Dedifferentiated amniotic fluid mesenchymal stem cell (primary cell): ENCODE results near the gene BAHD1.
A peak's percentile ranks its signal among the peaks of the same experiment; 100 is the strongest.

Experiments
- DNase-seq: peaks from one replicate; pipeline ENCODE4 v3.0.0-alpha.2; 2016; ENCODE audit errors: extremely low spot score

The BAHD1 gene

GRCh38 chr15:40424483-40425115 is 16.2 kb upstream of the BAHD1 start:
- DNase-seq, result no peak

- DNase-seq, result no peak
Observed at GRCh38 chr15:40425681-40426080, 15.1 kb upstream of the BAHD1 start.

GRCh38 chr15:40427188-40427587 is 13.6 kb upstream of the BAHD1 start:
- DNase-seq, result no peak

GRCh38 chr15:40428185-40428584 is 12.6 kb upstream of the BAHD1 start:
- no peak for DNase-seq

- no peak for DNase-seq
Observed at GRCh38 chr15:40429068-40429710, 11.6 kb upstream of the BAHD1 start.

GRCh38 chr15:40430271-40430805 is 10.4 kb upstream of the BAHD1 start:
- peak; percentile 44 for DNase-seq

- DNase-seq, result no peak
Observed at GRCh38 chr15:40435023-40435709, 5.6 kb upstream of the BAHD1 start.

- DNase-seq, result no peak
Observed at GRCh38 chr15:40435710-40436089, 5.1 kb upstream of the BAHD1 start.

- DNase-seq, result no peak
Observed at GRCh38 chr15:40436116-40436891, 4.4 kb upstream of the BAHD1 start.

GRCh38 chr15:40436892-40437751 is 3.6 kb upstream of the BAHD1 start:
- DNase-seq, result no peak

GRCh38 chr15:40437752-40438687 is 2.7 kb upstream of the BAHD1 start:
- no peak for DNase-seq

GRCh38 chr15:40438712-40439111 is 2.0 kb upstream of the BAHD1 start:
- no peak for DNase-seq

GRCh38 chr15:40439461-40439959 is 1.2 kb upstream of the BAHD1 start:
- DNase-seq, result no peak

- DNase-seq, result no peak
Observed at GRCh38 chr15:40439960-40440742, 602 bp upstream of the BAHD1 start.

GRCh38 chr15:40441565-40442531 is 1.1 kb downstream of the BAHD1 start:
- DNase-seq, result no peak

GRCh38 chr15:40443255-40443654 is 2.5 kb downstream of the BAHD1 start:
- DNase-seq, result no peak

GRCh38 chr15:40443846-40444245 is 3.1 kb downstream of the BAHD1 start:
- no peak for DNase-seq

- no peak for DNase-seq
Observed at GRCh38 chr15:40444736-40445135, 4.0 kb downstream of the BAHD1 start.
